Measurements from ENCODE around the gene ZFYVE21. TPM values are rescaled to one million over a fixed set of nuclear protein-coding genes. Genes with fewer than 3 reads are reported as not detected.

ZFYVE21 gene
- total RNA-seq, 2 donors from 2014 or later, result 97.1 to 159 TPM

- Histone ChIP-seq H3K27ac (peak overlapping the region; percentile 82 to 91), H3K4me3 (no peak overlapping the region), H3K9me3 (no peaks in the 10 kb centered on the region), H3K4me1 (ENCODE audit: control insufficient read depth in 1 of 2, low read depth in 2 of 2) (peaks cover 21 to 50% of the 10 kb centered on the region in 2 donors), H3K36me3 (peaks cover 21% of the 10 kb centered on the region), H3K27me3 (replicated peaks; ENCODE audit: insufficient read depth) (no peaks in the 10 kb centered on the region)
- ATAC-seq (ENCODE audit: insufficient number of reproducible peaks, low FRiP score, low read depth), result peak; percentile 27
- TF ChIP-seq, protein P1, sequence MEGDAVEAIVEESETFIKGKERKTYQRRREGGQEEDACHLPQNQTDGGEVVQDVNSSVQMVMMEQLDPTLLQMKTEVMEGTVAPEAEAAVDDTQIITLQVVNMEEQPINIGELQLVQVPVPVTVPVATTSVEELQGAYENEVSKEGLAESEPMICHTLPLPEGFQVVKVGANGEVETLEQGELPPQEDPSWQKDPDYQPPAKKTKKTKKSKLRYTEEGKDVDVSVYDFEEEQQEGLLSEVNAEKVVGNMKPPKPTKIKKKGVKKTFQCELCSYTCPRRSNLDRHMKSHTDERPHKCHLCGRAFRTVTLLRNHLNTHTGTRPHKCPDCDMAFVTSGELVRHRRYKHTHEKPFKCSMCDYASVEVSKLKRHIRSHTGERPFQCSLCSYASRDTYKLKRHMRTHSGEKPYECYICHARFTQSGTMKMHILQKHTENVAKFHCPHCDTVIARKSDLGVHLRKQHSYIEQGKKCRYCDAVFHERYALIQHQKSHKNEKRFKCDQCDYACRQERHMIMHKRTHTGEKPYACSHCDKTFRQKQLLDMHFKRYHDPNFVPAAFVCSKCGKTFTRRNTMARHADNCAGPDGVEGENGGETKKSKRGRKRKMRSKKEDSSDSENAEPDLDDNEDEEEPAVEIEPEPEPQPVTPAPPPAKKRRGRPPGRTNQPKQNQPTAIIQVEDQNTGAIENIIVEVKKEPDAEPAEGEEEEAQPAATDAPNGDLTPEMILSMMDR (IDR thresholded peaks at IDR 0.05), result no peak
- no peak for DNase-seq (ENCODE audit: low spot score)
Measured at GRCh38 chr14:103736546-103737431, 21.2 kb downstream of the ZFYVE21 start.

- DNase-seq (ENCODE audit: low spot score), result no peak
Measured at GRCh38 chr14:103737432-103738045, 21.9 kb downstream of the ZFYVE21 start.

GRCh38 chr14:103738166-103738565 is 22.6 kb downstream of the ZFYVE21 start:
- TF ChIP-seq, protein P1 (IDR thresholded peaks at IDR 0.05), result no peak
- no peaks in the 10 kb centered on the region for H3K9me3 ChIP-seq
- DNase-seq (ENCODE audit: low spot score), result no peak
- H3K4me3 ChIP-seq, result no peak overlapping the region
- H3K27me3 ChIP-seq (replicated peaks; ENCODE audit: insufficient read depth), result no peaks in the 10 kb centered on the region
- no peak overlapping the region for H3K27ac ChIP-seq
- ATAC-seq (ENCODE audit: insufficient number of reproducible peaks, low FRiP score, low read depth), result no peak
- H3K36me3 ChIP-seq, result peaks cover 7% of the 10 kb centered on the region
- H3K4me1 ChIP-seq (ENCODE audit: control insufficient read depth in 1 of 2, low read depth in 2 of 2), result peaks cover 21 to 50% of the 10 kb centered on the region in 2 donors

More at GRCh38 chr14:103737432-103738045, 21.9 kb downstream of the ZFYVE21 start:
- Histone ChIP-seq H3K27ac (peak overlapping the region; percentile 82 to 91), H3K27me3 (replicated peaks; ENCODE audit: insufficient read depth) (no peaks in the 10 kb centered on the region), H3K9me3 (no peaks in the 10 kb centered on the region), H3K36me3 (peaks cover 13% of the 10 kb centered on the region), H3K4me1 (ENCODE audit: control insufficient read depth in 1 of 2, low read depth in 2 of 2) (peaks cover 21 to 50% of the 10 kb centered on the region in 2 donors), H3K4me3 (no peak overlapping the region)
- TF ChIP-seq, protein P1 (IDR thresholded peaks at IDR 0.05), result no peak
- ATAC-seq (ENCODE audit: insufficient number of reproducible peaks, low FRiP score, low read depth), result no peak

DNA sequence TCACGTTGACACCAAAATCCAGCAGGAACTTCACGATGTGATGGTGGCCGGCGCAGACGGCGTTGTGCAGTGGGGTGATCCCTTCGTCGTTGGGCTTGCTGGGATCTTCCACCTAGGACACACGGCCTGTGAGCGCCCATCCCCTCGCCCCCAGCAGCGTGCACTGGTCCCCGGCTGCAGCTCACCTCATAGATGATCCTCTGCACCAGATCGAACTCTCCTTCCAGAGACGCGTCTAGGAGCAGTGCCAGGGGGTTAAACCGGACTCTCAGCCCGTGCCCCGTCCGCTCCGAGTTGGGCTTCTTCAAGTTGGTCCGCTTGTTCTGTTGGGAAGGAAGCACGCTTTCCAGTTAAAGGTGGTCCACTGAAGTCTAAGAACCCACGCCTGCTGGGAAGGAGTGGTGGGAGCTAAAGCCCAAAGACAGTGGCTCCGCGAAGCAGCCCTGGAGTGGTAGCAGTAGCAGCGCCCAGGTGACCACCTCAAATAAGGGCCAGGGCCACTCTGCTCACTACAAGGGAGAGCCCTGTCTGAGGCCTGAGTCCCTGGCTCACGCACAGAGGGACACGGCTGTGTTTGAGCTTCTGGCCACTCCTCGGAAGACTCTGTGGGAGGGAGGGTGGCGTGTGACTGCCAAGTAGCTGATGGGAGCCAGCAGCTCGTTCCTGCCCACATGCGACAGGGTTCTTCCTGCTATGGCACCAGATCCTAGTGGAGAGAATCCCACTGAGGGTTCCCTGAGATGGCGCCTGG is 23.3 kb downstream of the ZFYVE21 start:
- TF ChIP-seq, protein P1 (IDR thresholded peaks at IDR 0.05), result no peak
- Histone ChIP-seq H3K9me3 (no peaks in the 10 kb centered on the region), H3K36me3 (peaks cover under 1% of the 10 kb centered on the region), H3K4me1 (ENCODE audit: control insufficient read depth in 1 of 2, low read depth in 2 of 2) (peaks cover 21 to 50% of the 10 kb centered on the region in 2 donors), H3K27me3 (replicated peaks; ENCODE audit: insufficient read depth) (no peaks in the 10 kb centered on the region), H3K27ac (no peak overlapping the region), H3K4me3 (no peak overlapping the region)
- DNase-seq (ENCODE audit: low spot score) (no peak), ATAC-seq (ENCODE audit: insufficient number of reproducible peaks, low FRiP score, low read depth) (no peak)

DNA sequence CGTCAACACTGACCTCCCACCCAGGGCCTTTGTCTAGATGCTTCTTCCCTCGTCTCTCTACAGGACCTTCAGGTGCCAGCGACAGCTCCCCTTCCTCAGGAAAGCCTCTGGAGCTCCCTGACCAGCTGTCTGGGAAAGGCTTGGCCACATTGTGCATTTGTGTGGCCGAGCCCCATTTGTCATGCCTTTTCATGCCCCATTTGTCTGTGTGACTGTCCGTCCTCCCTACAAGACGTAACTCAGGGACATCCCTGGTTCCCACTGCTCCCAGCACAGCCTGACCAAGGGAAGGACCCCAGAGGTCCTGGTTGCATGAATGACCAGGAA is 23.8 kb downstream of the ZFYVE21 start:
- no peaks in the 10 kb centered on the region for H3K27me3 ChIP-seq (replicated peaks; ENCODE audit: insufficient read depth)
- no peak for DNase-seq (ENCODE audit: low spot score)
- H3K9me3 ChIP-seq, result no peaks in the 10 kb centered on the region
- H3K36me3 ChIP-seq, result no peaks in the 10 kb centered on the region
- peaks cover 21 to 48% of the 10 kb centered on the region in 2 donors for H3K4me1 ChIP-seq (ENCODE audit: control insufficient read depth in 1 of 2, low read depth in 2 of 2)
- ATAC-seq (ENCODE audit: insufficient number of reproducible peaks, low FRiP score, low read depth), result no peak
- no peak overlapping the region for H3K27ac ChIP-seq
- no peak overlapping the region for H3K4me3 ChIP-seq
- TF ChIP-seq, protein P1 (IDR thresholded peaks at IDR 0.05), result no peak

All from thoracic aorta (tissue), 2 donors.